ENCODE measurements around the gene EPB41.

- TF ChIP-seq CTCF (IDR thresholded peaks at IDR 0.05; ENCODE audit: low read depth, low read length) = no peak
- TF ChIP-seq POLR2A (IDR thresholded peaks at IDR 0.05; ENCODE audit: extremely low read depth, insufficient read length) = no peak
These were observed 23.5 kb upstream of the EPB41 start for GRCh38 chr1:28890836-28891235.
